ENCODE measurements around the gene BEAN1.

The BEAN1 gene

DNA sequence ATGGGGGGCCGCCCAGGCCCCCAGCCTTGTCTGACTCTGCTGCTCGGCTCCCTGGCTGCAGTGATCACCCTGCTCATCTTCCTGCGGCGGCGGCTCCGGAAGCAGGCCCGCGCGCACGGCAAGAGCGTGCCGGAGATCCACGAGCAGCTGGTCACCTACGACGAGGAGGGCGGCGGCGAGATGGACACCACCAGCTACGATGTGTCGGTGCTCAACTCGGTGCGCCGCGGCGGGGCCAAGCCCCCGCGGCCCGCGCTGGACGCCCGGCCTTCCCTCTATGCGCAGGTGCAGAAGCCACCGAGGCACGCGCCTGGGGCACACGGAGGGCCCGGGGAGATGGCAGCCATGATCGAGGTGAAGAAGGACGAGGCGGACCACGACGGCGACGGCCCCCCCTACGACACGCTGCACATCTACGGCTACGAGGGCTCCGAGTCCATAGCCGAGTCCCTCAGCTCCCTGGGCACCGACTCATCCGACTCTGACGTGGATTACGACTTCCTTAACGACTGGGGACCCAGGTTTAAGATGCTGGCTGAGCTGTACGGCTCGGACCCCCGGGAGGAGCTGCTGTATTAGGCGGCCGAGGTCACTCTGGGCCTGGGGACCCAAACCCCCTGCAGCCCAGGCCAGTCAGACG is 24.4 kb upstream of the BEAN1 start:
- no peak for DNase-seq (ENCODE audit: low read depth)
- TF ChIP-seq, protein P1, sequence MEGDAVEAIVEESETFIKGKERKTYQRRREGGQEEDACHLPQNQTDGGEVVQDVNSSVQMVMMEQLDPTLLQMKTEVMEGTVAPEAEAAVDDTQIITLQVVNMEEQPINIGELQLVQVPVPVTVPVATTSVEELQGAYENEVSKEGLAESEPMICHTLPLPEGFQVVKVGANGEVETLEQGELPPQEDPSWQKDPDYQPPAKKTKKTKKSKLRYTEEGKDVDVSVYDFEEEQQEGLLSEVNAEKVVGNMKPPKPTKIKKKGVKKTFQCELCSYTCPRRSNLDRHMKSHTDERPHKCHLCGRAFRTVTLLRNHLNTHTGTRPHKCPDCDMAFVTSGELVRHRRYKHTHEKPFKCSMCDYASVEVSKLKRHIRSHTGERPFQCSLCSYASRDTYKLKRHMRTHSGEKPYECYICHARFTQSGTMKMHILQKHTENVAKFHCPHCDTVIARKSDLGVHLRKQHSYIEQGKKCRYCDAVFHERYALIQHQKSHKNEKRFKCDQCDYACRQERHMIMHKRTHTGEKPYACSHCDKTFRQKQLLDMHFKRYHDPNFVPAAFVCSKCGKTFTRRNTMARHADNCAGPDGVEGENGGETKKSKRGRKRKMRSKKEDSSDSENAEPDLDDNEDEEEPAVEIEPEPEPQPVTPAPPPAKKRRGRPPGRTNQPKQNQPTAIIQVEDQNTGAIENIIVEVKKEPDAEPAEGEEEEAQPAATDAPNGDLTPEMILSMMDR (conservative IDR thresholded peaks at IDR 0.05; ENCODE audit: low read depth, low read length): no peak

DNA sequence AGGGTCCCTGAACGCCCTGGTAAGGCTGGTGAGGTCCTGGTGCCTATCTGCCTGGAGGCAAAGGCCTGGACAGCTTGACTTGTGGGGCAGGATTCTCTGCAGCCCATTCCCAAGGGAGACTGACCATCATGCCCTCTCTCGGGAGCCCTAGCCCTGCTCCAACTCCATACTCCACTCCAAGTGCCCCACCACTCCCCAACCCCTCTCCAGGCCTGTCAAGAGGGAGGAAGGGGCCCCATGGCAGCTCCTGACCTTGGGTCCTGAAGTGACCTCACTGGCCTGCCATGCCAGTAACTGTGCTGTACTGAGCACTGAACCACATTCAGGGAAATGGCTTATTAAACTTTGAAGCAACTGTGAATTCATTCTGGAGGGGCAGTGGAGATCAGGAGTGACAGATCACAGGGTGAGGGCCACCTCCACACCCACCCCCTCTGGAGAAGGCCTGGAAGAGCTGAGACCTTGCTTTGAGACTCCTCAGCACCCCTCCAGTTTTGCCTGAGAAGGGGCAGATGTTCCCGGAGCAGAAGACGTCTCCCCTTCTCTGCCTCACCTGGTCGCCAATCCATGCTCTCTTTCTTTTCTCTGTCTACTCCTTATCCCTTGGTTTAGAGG is 23.5 kb upstream of the BEAN1 start:
- TF ChIP-seq, protein P1 (conservative IDR thresholded peaks at IDR 0.05; ENCODE audit: low read depth, low read length): no peak

More for the DNA sequence above, 24.4 kb upstream of the BEAN1 start:
- no peak overlapping the region for H3K4me3 ChIP-seq (ENCODE audit: low read length)

DNA sequence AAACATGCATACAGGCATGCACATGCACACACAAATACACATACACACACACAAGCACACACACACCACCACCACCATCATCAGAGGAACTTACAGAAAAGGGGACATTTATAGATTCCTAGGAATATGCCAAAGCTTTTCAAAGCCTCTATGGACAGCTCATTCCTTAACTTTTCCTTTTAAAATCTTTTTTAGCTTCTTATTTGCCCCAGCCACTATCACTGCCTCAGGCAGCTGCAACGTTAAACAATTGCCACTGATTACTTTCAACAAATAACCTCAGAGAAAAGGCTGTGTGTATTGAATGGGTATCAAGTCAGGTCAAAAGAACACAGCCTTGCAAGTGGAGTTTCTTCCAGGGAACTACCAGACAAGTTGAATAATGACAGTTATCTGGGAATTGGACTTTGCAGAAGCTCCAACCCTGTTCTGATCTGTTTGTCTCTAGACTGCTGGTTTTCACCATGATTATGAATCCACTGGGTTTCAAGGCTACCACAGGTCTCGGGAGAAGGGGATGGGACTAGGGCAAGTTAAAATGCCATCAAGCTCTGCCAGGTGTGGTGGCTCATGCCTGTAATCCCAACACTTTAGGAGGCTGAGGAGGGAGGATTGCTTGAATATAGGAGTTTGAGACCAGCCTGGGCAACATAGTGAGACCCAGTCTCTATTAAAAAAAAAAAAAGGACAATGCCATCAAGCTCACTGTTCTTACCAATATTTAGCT is 21.9 kb upstream of the BEAN1 start:
- no peak for DNase-seq (ENCODE audit: low read depth)
- no peak overlapping the region for H3K4me3 ChIP-seq (ENCODE audit: low read length)
- TF ChIP-seq, protein P1 (conservative IDR thresholded peaks at IDR 0.05; ENCODE audit: low read depth, low read length): no peak

More for the DNA sequence above, 23.5 kb upstream of the BEAN1 start:
- no peak for DNase-seq (ENCODE audit: low read depth)
- H3K4me3 ChIP-seq (ENCODE audit: low read length): no peak overlapping the region

DNA sequence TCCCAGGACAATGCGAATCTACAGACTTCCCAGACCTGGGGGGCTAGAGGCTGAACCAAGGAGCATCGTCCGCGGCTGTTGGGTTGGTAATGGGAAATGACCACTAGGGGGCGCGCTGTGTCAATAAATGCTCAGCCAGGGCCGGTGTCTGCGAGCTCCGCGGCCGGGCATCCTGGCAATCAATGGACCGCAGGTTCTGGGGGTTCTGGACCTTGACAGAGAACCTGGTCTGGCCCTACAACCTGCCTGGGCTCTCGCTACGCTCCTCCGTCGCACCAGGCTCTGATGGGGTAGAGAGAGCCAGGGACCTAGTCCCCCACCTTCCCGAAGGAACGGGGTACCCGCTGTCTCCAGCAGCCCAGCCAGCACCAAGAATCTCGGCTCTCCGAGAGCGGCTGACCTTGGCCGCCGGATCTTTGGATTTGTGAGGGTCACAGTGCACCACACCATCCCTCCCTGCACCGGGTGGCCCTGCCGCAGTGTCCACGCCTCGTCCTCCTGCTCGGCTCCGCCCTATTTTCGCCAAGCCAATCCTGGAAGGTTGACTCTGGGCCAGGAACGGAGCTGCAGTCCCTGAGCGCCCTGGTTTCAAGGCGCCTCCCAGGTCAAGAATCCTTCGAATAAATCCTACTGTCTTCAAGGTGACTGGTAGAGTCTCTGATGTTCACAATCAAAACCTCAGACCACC is 20.4 kb upstream of the BEAN1 start:
- no peak for DNase-seq (ENCODE audit: low read depth)
- TF ChIP-seq, protein P1 (conservative IDR thresholded peaks at IDR 0.05; ENCODE audit: low read depth, low read length): peak; percentile 71

DNA sequence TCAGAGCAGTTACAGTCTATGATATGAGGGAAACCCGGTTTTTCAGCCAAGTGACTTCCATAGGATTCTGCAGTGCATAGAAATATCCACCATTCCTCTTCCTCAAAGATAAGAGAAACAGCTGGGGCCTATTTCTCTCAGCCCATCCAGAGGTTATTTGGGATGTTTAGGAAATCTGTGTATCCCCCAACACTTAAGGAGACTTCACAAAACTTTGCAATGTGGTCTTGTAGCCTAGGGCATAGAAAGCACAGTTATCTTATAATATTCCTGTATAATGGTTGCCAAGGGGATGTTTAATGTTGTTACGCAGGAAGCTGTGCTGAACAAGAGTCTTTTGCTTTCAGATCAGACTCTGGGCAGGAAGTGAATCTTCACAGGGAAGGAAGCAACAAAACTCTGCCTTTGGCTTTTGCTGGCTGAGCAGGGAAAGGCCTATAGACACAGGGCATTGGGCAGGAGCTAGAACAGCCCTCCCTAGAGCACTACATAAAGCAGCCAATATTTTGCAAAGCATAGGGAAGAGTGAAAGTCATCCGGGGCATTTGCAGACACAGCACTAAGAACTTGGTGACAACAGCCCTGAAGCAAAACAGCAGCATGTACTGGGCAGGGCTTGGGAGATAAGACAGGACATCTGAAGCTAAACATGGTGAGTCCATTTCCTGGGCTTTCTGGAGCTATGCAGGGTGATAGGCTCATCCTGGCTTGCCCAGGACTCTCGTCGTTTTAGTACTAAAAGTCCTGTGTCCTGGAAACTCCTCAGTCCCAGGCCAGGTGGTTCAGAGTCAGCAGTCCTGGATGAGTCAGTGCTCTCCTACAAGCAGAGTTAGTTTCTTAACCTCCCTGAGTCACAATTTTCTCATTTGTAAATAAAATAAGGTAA is 18.7 kb upstream of the BEAN1 start:
- TF ChIP-seq, protein P1 (conservative IDR thresholded peaks at IDR 0.05; ENCODE audit: low read depth, low read length): no peak
- peak; percentile 63 for DNase-seq (ENCODE audit: low read depth)
- peak overlapping the region; percentile 28 for H3K4me3 ChIP-seq (ENCODE audit: low read length)

More for the DNA sequence above, 20.4 kb upstream of the BEAN1 start:
- H3K4me3 ChIP-seq (ENCODE audit: low read length): peak overlapping the region; percentile 75

DNA sequence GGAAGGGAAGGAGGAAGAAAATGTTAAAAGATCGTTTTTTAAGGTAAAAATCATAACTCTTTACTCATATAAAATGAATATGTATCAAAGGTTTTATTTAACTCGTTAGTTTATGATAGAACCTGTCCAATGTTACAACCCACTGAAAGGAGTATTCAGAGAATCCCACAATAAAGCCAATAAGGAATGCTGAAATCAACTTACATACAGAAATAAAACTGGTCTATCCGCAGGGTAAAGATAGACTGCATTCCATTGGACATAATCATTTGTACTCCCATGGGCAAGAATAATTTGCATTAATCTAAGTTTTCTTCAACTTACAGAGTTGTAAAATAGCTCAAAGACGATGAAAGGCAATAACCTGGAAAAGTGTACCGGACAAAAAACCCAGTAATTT is 17.9 kb upstream of the BEAN1 start:
- peak overlapping the region; percentile 5 for H3K4me3 ChIP-seq (ENCODE audit: low read length)
- TF ChIP-seq, protein P1 (conservative IDR thresholded peaks at IDR 0.05; ENCODE audit: low read depth, low read length): no peak
- peak; percentile 55 for DNase-seq (ENCODE audit: low read depth)
